A673 (cell line): Measurements from ENCODE around the gene CDK15.

ENCODE experiments used
- CTCF ChIP-seq: fragments of 300-800, 200-600 bp; sonication (generic); conservative IDR thresholded peaks from 2 replicates; pipeline ENCODE4 v1.5.1; 2017; ENCODE audit warnings: low read depth, mild to moderate bottlenecking, antibody characterized with exemption, low read length, moderate library complexity, mixed read lengths
- EZH2 ChIP-seq: fragments of 200-600 bp; sonication (generic); IDR thresholded peaks from 2 replicates; pipeline ENCODE4 v1.6.1; 2017; ENCODE audit warnings: borderline replicate concordance, low read depth, mild to moderate bottlenecking, mixed read lengths, antibody characterized with exemption, low read length; ENCODE audit not compliant: poor library complexity, severe bottlenecking

- TF ChIP-seq CTCF = no peak
- no peak for TF ChIP-seq EZH2
Observed at GRCh38 chr2:201913201-201913600, 106.9 kb downstream of the CDK15 start.
